Epithelial cell of esophagus (primary cell): ENCODE results near the gene NIPAL4.

ENCODE experiments used
- DNase-seq: peaks from one replicate; pipeline ENCODE4 v3.0.0; 2010; ENCODE audit warnings: low read depth
- H3K4me3 ChIP-seq: 2 replicates; pipeline ENCODE4 v1.5.1; 2011; ENCODE audit warnings: mild to moderate bottlenecking, low read length, control low read depth
- TF ChIP-seq, protein P1 (sequence below): IDR thresholded peaks from 2 replicates; pipeline ENCODE4 v1.5.1; 2011; ENCODE audit warnings: low read depth, mild to moderate bottlenecking, low read length, control low read depth, inconsistent platforms; ENCODE audit not compliant: insufficient read depth; ENCODE audit errors: missing control alignments

The NIPAL4 gene

DNA sequence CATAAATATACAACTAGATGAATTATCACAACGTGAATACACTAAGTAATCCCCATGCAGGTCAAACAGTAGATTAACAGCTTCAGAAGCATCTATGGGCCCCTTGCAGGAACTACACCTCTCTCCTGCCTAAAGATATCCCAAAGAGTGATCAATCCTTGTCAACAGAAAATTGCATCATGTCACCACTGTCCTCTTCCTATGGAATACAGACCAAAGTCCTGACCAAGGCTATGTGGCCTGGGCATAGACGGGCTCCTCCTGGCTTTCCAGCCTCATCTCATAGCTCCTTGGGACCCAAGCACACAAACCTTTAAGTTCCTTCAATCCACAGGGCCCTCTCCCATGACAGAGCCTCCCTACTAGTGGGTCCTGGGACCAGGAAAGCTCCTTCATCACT, 25.3 kb downstream of the NIPAL4 start:
- DNase-seq = no peak
- H3K4me3 ChIP-seq = no peak overlapping the region
- TF ChIP-seq, protein P1, sequence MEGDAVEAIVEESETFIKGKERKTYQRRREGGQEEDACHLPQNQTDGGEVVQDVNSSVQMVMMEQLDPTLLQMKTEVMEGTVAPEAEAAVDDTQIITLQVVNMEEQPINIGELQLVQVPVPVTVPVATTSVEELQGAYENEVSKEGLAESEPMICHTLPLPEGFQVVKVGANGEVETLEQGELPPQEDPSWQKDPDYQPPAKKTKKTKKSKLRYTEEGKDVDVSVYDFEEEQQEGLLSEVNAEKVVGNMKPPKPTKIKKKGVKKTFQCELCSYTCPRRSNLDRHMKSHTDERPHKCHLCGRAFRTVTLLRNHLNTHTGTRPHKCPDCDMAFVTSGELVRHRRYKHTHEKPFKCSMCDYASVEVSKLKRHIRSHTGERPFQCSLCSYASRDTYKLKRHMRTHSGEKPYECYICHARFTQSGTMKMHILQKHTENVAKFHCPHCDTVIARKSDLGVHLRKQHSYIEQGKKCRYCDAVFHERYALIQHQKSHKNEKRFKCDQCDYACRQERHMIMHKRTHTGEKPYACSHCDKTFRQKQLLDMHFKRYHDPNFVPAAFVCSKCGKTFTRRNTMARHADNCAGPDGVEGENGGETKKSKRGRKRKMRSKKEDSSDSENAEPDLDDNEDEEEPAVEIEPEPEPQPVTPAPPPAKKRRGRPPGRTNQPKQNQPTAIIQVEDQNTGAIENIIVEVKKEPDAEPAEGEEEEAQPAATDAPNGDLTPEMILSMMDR = no peak

DNA sequence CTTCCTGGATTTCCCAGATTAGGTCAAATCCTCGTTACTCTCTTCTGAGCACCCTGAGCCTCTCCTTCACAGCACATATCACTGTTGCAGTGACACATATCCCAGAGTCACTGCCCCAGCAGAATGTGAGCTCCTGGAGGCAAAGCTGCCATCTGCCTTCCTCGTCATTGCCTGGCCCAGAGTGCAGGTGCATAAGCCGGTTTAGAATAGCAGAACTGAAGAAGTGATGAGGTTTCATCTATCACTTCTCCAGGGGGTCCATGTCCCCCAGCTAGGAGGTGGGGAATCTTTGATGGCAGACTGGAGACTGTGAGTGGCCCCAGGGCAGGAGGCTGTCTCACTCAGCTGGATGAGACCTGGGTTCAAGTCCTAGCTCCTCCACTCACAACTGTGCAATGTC, 25.8 kb downstream of the NIPAL4 start:
- TF ChIP-seq, protein P1 = no peak
- no peak overlapping the region for H3K4me3 ChIP-seq
- no peak for DNase-seq

DNA sequence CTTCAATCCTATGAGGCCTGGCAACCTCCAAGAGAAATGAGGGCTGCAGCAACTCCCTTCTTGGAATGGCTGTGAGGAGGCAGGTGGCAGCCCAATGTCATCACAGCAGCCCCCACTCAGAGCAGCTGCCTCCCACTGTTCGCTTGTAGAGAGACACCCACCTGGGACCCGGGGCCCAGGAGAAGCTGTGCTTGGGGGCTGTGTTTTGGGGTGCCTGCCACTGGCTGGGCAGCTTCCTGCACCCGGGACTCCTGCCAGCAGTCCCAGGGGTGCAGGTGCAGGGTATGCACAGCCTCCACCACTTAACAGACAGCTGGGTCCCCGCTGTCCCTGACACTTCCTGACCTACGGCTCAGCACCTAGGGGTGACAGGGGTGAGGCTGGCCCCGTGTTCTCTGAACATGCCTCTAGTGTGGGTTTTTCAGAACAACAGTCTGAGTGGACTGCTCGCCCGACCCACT, 26.2 kb downstream of the NIPAL4 start:
- DNase-seq = no peak
- TF ChIP-seq, protein P1 = no peak
- H3K4me3 ChIP-seq = no peak overlapping the region

DNA sequence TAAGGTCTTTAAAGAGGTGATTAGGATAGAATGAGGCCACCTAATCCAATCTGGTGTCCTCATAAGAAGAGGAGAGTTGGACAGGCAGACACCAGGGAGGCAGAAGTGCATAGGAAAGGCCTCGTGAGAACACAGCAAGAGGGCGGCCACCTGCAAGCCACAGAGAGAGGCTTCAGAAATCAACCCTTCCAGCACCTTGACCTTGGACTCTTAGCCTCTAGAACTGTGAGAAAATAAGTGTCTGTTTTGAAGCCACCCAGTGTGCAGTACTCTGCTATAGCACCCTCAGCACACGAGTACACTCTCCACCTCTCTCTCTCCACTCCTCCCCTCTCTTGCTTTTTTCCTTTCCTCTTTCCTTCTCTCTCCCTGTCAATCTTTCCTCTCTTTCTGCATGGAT, 26.8 kb downstream of the NIPAL4 start:
- DNase-seq = no peak
- TF ChIP-seq, protein P1 = no peak
- H3K4me3 ChIP-seq = no peak overlapping the region

DNA sequence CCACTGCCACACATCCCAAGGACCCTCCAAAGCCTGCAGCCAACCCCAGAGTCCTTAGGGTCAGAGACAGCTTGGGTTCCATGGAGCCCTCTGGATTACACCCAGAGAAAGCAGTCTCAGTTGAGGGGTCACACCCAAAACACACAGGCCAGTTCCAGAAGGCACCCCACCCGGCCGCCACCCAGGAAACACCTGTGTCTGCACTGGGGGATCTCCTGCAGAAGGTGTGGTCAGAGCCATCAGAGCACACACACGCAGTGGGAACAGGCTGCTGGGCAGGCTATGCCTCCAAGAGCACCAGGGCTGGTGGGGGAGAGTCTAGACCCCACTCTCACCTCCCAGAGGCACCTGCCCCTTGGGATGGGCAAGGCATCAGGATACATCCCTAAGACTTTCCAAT, 27.3 kb downstream of the NIPAL4 start:
- no peak for DNase-seq
- no peak overlapping the region for H3K4me3 ChIP-seq
- TF ChIP-seq, protein P1 = no peak

DNA sequence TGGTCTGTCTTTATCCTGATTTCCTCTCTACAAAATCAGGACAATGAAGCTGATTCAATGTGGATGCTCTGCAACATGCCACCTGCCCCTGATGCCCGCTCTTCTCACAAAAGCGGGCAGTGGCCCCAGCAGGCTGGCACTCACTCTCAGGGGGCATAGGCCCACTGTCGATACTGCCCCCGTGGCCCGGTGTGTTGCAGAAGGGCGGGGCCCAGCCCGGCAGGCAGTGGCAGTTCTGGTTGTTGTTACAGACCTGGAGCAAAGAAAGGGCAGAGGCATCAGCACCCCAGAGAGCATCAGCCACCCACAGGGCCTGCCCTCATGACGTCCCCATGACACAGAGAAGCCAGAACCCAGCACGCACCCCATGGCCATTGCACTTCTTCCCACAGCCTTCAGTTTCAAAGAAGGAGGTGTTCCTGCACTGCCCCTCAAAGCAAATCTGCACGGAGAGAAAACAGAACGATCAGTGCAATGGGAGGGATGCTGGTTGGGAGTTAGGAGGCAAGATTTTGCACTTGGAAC, 31.5 kb downstream of the NIPAL4 start:
- TF ChIP-seq, protein P1 = no peak
- DNase-seq = no peak
- no peak overlapping the region for H3K4me3 ChIP-seq

DNA sequence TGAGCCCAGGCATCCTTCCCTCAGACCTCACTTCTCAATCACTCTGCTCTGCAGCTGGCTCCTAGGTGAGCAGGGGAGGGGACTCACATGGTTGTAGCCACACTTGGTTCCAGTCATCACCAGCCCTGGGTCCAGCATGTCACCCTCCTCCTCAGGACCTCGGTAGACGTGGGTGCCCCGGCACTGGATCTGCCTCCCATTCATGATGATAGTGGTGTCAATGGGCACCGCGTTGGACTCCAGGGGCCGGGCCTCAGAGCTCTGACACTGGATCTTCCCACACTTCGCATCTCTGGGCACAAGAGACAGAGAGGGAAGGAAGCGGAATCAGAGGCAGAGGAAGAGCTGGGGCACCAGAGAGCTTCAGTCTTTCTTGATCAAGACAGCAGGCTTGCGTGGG, 32.9 kb downstream of the NIPAL4 start:
- TF ChIP-seq, protein P1 = no peak

More for the DNA sequence above, 32.9 kb downstream of the NIPAL4 start:
- no peak overlapping the region for H3K4me3 ChIP-seq
- DNase-seq = no peak
